ENCODE data around the gene CDH23.
A peak's percentile ranks its signal among the peaks of the same experiment; 100 is the strongest.

CDH23 gene

GRCh38 chr10:71569775-71570588 is 173.3 kb downstream of the CDH23 start:
- peak; percentile 82 for DNase-seq

GRCh38 chr10:71571460-71572175 is 174.9 kb downstream of the CDH23 start:
- no peak for DNase-seq

DNA sequence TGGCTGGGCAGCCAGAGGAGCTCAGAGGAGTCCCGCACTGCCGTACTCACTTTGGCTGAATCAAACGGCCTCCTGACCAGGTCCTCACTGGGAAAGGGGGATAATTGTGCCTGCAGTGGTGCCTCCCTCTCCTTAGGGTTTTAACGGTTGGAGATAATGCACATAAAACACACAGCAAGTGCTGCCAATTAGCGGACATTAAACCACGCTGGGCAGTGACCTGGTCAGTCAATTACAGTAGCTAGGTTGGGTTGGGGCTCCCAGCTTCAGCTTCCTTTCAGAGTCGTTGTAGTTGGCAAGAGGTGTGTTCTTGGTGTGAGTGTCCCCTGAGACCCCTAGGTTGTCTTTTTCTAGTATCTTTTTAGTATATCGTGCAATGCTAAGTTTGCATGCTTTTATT is 176.2 kb downstream of the CDH23 start:
- no peak for DNase-seq

GRCh38 chr10:71573562-71574518 is 177.1 kb downstream of the CDH23 start:
- no peak for DNase-seq

- no peak for DNase-seq
Measured at GRCh38 chr10:71575451-71575850, 178.7 kb downstream of the CDH23 start.

DNA sequence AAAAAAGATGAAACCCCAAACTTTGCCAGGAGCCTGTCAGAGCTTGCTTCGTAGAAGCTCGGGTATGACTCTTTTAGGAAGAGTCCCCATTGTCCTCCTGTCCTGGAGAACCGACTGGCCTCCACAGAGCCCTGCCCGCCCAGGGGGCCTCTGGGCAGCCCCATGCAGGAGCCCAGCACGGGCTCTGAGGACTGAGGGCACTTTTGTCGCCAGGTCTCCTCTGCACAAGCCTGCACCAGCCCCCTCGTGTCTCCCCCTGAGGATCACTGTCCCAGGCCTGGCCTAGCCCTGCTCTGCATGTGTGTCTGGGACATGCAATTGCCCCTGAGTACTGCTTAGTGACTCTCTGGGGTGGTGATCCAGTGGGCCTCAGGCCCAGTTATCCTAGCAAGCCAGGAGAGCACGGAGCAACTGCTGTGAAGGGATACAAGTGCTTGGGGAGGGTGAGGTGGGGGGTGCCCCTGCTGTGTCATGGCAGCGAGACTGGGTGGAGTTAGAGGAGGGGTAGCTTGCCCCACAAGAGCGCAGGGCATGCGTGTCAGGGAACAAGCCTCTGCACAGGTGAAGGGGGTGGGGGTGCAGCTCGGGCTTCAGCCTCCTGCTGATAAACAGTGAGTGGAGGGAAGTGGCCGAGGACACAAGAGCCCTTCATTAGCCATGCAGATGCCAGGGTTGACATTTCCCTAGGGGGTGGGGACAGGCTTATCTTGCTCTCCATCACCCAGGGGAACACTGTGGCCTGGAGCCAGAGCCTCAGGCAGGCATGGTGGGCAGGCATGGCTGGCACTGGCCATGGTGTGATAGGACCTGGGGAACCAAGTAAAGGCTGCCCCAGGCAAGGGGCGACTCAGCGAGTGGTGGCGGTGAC is 179.4 kb downstream of the CDH23 start:
- no peak for DNase-seq

DNA sequence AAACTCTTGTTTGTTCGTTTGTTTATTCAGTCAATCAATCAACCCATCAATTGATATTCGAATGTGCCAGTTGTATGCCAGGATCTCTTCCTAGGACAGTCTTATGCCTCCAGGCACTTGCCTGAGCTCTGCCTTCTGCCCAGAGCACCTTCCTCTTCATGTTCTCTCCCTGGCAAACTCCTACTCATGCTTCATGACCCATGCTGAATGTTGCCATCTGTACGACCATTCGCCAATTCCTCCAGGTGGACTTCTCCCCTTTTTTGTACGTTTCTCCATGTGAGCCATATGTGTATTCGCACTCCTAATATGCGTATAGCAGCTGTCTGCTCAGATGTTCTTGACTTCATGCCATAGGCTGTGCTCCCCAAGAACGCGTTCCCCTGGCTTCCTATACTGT is 180.1 kb downstream of the CDH23 start:
- no peak for DNase-seq

GRCh38 chr10:71577345-71577744 is 180.6 kb downstream of the CDH23 start:
- DNase-seq = no peak

DNA sequence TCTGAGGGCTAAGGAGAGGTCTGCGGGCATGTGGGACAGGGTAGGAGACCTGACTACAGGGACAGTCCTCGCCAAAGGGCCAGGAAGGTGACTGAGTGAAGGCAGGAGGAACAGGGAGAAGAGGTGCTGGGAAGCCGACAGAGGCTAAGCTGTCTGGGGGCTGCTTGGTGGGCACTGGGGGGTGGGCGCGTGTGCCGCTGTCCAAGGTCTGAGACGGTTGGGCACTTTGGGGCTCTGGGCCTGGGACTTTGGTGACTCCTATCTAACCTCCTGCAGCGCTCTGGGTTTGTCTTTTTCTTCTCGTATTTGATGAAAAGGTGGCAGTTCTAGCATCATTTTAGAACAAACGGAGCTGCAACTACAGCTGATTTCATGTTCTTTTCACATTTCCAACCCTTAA is 181.3 kb downstream of the CDH23 start:
- DNase-seq = no peak

DNA sequence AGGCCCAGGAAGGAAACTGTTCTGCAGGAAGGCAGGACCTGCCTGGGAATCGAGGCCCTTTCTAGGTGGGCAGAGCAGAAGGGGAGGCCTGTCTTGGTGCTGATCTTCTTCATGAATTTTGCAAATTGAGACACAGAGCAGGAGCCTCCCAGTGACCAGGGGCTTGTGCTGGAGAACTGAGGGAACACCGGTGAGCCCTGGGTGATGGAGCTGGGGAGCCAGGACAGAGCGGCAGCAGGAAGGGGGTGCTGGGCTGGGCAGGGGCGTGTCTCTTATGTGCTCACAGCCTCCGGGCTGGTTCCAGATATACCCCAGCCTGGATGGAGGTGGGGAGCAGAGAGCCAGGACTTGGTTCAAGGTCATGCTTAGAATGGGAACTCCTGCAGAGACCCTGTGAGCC is 182.9 kb downstream of the CDH23 start:
- DNase-seq = no peak

DNA sequence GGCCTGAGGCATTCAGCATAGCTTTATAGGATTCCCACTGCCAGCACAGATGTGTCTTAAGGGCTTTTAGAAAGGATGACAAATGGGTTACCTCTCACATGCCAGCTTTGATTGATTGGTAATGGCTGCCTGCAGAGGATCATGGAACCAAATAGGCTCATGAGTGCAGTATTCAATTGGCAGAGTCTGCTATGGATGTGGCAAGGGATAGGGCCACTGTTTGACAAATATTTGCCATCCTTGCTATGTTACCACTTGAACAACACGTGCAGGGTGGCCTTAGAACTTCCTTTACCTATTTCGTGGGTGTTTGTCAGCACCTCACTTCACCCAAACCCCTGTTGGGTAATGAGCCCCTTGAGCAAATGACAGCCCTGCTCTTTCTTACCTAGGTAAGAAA is 183.7 kb downstream of the CDH23 start:
- no peak for DNase-seq

GRCh38 chr10:71580926-71581325 is 184.2 kb downstream of the CDH23 start:
- no peak for DNase-seq

GRCh38 chr10:71581376-71581775 is 184.7 kb downstream of the CDH23 start:
- no peak for DNase-seq

- no peak for DNase-seq
Measured at GRCh38 chr10:71582019-71582418, 185.3 kb downstream of the CDH23 start.

- no peak for DNase-seq
Measured at GRCh38 chr10:71582506-71583475, 186.1 kb downstream of the CDH23 start.

DNA sequence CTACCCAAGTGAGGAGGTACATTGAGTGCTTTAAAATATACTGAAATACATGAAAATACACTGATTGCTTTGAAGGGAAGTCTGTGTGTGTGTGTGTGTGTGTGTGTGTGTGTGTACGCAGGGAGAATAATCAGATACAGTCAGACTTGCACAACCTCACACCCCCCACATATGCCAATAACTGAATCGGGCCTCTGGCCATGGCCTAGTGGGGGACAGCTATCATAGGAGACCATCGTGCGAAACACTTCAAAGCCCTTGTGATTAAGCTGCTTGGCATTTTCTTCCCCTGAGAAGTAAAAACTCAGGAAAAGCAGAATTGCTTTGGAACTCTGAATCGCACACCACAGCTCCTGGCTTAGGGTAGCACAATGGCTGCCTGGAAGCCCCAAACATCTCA is 187.7 kb downstream of the CDH23 start:
- DNase-seq = no peak

GRCh38 chr10:71584902-71585563 is 188.3 kb downstream of the CDH23 start:
- DNase-seq = no peak

GRCh38 chr10:71585564-71586290 is 189.0 kb downstream of the CDH23 start:
- no peak for DNase-seq

GRCh38 chr10:71587941-71588573 is 191.3 kb downstream of the CDH23 start:
- DNase-seq = no peak
